ENCODE measurements around the gene PPP5C. TPM values are rescaled to one million over a fixed set of nuclear protein-coding genes. Genes with fewer than 3 reads are reported as not detected.
"Not testable (repeated sequence)": the region's sequence is repeated elsewhere in the genome, so short reads cannot be mapped to it uniquely, and the experiment has no call there.

The PPP5C gene
- total RNA-seq, 1 donor = 11.6 TPM

DNA sequence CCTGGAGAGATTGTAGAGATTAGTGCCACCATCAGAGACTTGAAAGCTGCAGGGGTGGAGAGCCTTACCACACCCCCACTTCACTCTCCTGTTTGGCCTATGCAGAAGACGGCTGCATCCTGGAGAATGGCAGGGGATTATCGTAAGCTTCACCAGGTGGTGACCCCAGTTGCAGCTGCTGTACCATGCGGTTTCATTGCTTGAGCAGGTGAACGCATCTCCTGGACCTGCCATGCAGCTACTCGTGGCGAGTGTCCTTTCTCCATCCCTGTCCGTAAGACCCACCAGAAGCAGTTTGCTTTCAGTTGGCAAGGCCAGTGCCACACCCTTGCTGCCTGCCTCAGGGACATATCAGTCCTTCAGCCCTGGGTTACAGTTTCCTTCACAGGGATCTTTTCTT lies 21.2 kb downstream of the PPP5C start:
- Histone ChIP-seq H3K9me3 (ENCODE audit: low read depth, low read length) (no peaks in the 10 kb centered on the region), H3K4me3 (ENCODE audit: low read length) (no peak overlapping the region), H3K4me1 (ENCODE audit: insufficient read depth, low read length) (peaks cover 4% of the 10 kb centered on the region), H3K27me3 (ENCODE audit: insufficient read depth, low read length) (no peaks in the 10 kb centered on the region)

DNA sequence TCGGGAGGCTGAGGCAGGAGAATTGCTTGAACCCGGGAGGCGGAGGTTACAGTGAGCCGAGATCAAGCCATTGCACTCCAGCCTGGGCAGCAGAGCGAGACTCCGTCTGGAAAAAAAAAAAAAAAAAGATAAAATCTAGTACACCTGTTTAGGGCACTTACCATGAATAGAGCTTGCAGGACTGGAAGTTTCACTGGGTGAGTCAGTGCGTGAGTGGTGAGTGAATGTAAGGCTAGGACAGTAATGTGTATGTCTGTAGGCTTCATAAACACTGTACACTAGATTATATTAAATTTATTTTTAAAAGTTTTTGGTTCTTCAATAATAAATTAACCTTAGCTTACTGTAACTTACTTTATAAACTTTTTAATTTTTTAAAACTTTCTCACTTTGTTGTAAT lies 22.9 kb downstream of the PPP5C start:
- H3K9me3 ChIP-seq (ENCODE audit: low read depth, low read length) = no peaks in the 10 kb centered on the region
- no peak overlapping the region for H3K4me3 ChIP-seq (ENCODE audit: low read length)
- H3K4me1 ChIP-seq (ENCODE audit: insufficient read depth, low read length) = peaks cover 4% of the 10 kb centered on the region
- H3K27me3 ChIP-seq (ENCODE audit: insufficient read depth, low read length) = no peaks in the 10 kb centered on the region

DNA sequence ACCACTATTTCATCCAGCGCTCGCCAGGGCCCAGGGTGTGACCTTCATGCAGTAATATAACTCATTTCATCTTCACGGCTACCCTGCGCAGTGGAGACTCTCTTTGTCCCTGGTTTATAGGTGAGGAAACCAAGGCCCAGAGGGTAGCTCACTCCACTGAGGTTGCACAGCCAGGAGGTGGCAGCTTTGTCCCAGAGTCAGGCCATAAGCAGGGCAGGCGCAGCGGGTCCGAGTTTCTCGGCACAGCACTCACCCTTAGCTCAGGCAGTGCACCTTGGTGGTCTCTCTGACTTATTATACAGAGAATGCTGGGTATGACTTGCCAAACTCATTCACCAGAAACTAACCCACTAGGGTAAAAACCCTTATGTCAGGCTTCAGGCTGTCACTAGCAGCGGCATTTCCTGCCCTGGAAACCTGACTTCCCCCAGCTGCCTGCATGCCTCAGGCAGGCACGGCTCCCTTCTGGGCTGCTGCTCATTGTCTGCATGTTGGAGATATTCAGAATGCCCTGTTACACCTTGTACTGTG lies 24.5 kb downstream of the PPP5C start:
- Histone ChIP-seq H3K27me3 (ENCODE audit: insufficient read depth, low read length) (no peaks in the 10 kb centered on the region), H3K4me1 (ENCODE audit: insufficient read depth, low read length) (peaks cover 4% of the 10 kb centered on the region), H3K4me3 (ENCODE audit: low read length) (no peak overlapping the region), H3K9me3 (ENCODE audit: low read depth, low read length) (no peaks in the 10 kb centered on the region)

DNA sequence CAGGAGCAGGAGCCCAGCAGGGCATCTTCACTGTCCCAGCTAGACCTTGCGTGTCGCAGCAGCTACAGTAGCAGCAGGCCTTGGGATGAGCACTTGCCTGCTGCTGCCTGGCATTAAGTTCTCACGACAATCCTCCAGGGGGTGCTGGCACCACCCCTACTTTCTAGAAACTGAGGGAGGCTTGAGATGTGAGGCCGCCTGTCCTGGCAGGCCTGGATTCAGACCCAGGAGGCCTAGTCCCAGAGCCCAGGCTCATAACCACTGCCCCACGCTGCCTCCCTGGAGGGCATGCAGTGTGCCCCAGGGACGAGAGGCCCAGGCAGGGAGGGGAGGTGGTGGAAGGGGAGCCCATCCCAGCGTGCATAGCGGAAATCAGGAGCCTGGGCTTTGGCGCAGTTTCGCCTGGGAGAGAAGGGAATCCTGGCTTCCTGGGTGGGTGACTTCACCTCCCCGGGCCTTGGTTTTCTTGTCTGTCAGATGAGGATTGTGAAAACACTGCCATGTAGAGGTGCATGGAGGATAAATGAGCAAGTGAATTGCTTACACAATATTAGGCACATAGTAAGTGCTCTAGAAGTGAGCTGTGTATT lies 26.1 kb downstream of the PPP5C start:
- Histone ChIP-seq H3K4me3 (ENCODE audit: low read length) (no peak overlapping the region), H3K9me3 (ENCODE audit: low read depth, low read length) (no peaks in the 10 kb centered on the region), H3K4me1 (ENCODE audit: insufficient read depth, low read length) (peaks cover 4% of the 10 kb centered on the region), H3K27me3 (ENCODE audit: insufficient read depth, low read length) (no peaks in the 10 kb centered on the region)

DNA sequence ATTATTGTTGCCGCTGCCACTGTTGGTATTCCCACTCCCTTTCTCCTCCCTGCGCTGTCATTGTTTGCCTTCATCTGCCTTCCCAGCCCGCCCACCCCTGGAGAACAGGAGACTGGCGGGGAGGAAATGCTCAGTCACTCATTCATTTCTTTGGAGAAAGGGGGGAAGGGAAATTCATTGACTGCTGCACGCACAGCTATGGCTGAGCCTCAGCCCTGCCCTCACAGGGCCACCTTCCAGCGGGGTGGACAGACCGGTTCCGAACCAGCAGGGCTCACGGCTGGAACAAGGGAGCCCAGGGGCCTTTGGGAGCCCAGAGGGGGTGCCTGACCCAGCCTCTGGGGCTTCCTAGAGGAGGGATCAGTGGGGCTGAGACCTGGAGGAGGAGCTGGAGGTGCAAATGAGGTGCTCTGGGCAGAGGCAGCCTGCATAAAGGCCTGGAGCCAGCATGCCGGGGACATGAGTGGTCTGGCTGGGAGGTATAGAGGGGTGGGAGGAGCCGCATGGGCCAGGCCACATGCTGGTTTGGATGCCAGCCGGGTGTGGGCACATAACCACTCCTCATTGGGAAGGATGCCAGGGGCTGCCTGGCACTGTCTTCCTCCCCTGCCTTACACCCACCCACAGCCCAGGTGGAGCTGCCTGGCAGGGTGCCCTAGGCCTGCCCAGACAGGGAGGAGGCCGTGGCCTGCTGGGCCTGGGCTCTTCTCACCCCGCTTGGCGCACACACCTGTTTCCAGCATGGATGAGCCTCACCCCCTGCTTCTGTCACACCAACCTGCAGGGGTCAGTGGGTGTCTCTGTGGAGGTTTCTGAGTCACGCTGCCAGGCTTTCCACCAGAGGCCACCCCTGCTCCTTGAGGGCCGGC lies 26.8 kb downstream of the PPP5C start:
- Histone ChIP-seq H3K27me3 (ENCODE audit: insufficient read depth, low read length) (no peaks in the 10 kb centered on the region), H3K4me1 (ENCODE audit: insufficient read depth, low read length) (peaks cover 4% of the 10 kb centered on the region), H3K4me3 (ENCODE audit: low read length) (no peak overlapping the region), H3K9me3 (ENCODE audit: low read depth, low read length) (no peaks in the 10 kb centered on the region)

GRCh38 chr19:46374536-46375475 lies 27.9 kb downstream of the PPP5C start:
- H3K9me3 ChIP-seq (ENCODE audit: low read depth, low read length) = no peaks in the 10 kb centered on the region
- peaks cover 4% of the 10 kb centered on the region for H3K4me1 ChIP-seq (ENCODE audit: insufficient read depth, low read length)
- no peak overlapping the region for H3K4me3 ChIP-seq (ENCODE audit: low read length)
- no peaks in the 10 kb centered on the region for H3K27me3 ChIP-seq (ENCODE audit: insufficient read depth, low read length)

GRCh38 chr19:46375476-46376067 lies 28.7 kb downstream of the PPP5C start:
- H3K4me3 ChIP-seq (ENCODE audit: low read length); H3K27me3 ChIP-seq (ENCODE audit: insufficient read depth, low read length); H3K9me3 ChIP-seq (ENCODE audit: low read depth, low read length); H3K4me1 ChIP-seq (ENCODE audit: insufficient read depth, low read length): not testable (repeated sequence)

DNA sequence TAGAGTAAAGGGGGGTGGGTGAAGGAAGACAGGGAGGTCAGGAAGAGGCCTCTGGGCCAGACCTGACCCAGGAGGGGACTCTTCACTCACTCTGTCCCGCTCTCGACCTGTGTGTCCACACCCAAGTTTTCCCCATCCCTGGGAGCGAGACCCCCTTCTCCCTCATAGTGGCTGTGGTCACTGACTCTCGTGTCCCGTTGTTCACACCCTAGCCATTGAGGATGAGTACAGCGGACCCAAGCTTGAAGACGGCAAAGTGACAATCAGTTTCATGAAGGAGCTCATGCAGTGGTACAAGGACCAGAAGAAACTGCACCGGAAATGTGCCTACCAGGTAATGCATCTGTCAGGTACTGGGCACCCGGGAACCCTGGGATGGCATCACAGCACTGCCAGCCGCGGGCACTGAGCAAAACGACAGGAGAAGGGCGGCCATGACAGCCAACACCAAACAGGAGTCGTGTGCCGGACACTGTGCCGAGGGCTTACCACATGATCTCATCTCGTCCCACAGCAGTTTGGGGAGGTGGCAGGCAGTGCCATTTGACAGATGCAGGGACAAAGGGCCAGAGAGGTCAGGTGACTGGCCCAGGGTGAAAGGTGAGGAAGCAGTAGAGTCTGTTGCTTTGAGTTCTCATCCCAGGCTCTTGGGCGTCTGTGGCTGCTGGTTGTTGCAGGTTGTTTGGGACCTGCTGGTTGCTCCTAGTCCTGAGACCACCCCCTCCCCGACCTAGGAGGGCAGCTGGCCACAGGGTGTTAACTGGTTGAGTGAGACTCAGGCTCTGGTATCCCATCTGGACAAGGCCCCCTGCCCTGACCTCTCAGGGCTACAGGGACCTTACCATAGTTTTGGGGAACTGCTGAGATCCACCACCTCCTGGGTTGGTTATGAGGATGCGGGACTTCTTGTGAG lies 29.6 kb downstream of the PPP5C start:
- Histone ChIP-seq H3K4me3 (ENCODE audit: low read length) (no peak overlapping the region), H3K9me3 (ENCODE audit: low read depth, low read length) (no peaks in the 10 kb centered on the region), H3K27me3 (ENCODE audit: insufficient read depth, low read length) (no peaks in the 10 kb centered on the region), H3K4me1 (ENCODE audit: insufficient read depth, low read length) (peaks cover 4% of the 10 kb centered on the region)

- Histone ChIP-seq H3K9me3 (ENCODE audit: low read depth, low read length) (no peaks in the 10 kb centered on the region), H3K4me3 (ENCODE audit: low read length) (no peak overlapping the region), H3K4me1 (ENCODE audit: insufficient read depth, low read length) (no peaks in the 10 kb centered on the region), H3K27me3 (ENCODE audit: insufficient read depth, low read length) (no peaks in the 10 kb centered on the region)
Measured at GRCh38 chr19:46378268-46378667, 31.4 kb downstream of the PPP5C start.

- no peaks in the 10 kb centered on the region for H3K27me3 ChIP-seq (ENCODE audit: insufficient read depth, low read length)
- no peak overlapping the region for H3K4me3 ChIP-seq (ENCODE audit: low read length)
Measured at GRCh38 chr19:46380690-46381089, 33.8 kb downstream of the PPP5C start.

DNA sequence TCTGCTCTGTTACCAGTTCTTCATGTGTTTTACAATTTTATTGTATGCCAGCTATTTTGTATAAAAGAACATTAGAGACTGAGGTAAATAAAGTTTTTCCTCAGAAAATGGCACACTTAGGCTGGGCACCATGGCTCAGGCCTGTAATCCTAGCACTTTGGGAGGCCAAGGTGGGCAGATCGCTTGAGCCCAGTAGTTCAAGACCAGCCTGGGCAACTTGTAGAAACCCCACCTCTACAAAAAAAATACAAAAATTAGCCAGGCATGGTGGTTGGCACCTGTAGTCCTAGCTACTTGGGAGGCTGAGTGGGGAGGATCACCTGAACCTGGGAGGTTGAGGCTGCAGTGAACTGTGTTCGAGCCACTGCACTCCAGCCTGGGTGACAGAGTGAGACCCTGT lies 34.5 kb downstream of the PPP5C start:
- Histone ChIP-seq H3K27me3 (ENCODE audit: insufficient read depth, low read length) (no peaks in the 10 kb centered on the region), H3K4me1 (ENCODE audit: insufficient read depth, low read length) (no peaks in the 10 kb centered on the region), H3K4me3 (ENCODE audit: low read length) (no peak overlapping the region), H3K9me3 (ENCODE audit: low read depth, low read length) (no peaks in the 10 kb centered on the region)

More at GRCh38 chr19:46380690-46381089, 33.8 kb downstream of the PPP5C start:
- H3K9me3 ChIP-seq (ENCODE audit: low read depth, low read length) = no peaks in the 10 kb centered on the region
- no peaks in the 10 kb centered on the region for H3K4me1 ChIP-seq (ENCODE audit: insufficient read depth, low read length)

- no peaks in the 10 kb centered on the region for H3K9me3 ChIP-seq (ENCODE audit: low read depth, low read length)
- no peak overlapping the region for H3K4me3 ChIP-seq (ENCODE audit: low read length)
- no peaks in the 10 kb centered on the region for H3K4me1 ChIP-seq (ENCODE audit: insufficient read depth, low read length)
- no peaks in the 10 kb centered on the region for H3K27me3 ChIP-seq (ENCODE audit: insufficient read depth, low read length)
Measured at GRCh38 chr19:46381756-46382345, 35.0 kb downstream of the PPP5C start.

DNA sequence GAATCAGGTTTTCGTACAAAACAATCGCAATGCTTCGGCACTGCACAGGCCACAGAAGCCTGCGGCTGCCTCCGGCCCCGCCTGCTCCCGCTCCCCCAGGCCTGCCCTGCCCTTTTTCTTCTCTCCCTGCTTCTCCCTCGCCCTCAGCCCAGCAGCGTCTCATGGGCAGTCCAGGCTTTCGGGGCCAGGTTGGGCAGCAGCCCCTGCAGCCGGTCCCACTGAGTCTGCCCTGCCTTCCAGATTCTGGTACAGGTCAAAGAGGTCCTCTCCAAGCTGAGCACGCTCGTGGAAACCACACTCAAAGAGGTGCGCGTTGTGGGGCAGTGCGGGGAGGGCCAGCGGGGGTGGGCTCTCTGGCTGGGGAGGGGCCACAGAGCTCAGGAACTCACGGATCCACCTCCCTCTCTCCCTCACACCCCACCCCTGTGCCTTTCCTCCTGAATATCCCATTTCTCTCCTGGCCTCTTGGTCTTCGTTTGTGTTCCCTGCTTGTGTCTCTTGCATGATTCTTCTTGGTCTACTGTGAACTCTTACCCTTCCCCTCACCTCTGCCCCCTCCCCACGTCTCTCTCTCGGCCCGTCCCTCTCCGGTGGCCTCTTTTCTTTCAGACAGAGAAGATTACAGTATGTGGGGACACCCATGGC lies 36.4 kb downstream of the PPP5C start:
- no peaks in the 10 kb centered on the region for H3K9me3 ChIP-seq (ENCODE audit: low read depth, low read length)
- H3K4me1 ChIP-seq (ENCODE audit: insufficient read depth, low read length) = no peaks in the 10 kb centered on the region
- H3K27me3 ChIP-seq (ENCODE audit: insufficient read depth, low read length) = no peaks in the 10 kb centered on the region
- H3K4me3 ChIP-seq (ENCODE audit: low read length) = no peak overlapping the region

All from mononuclear cell (primary cell).